DND-41 (cell line): ENCODE data around the gene DCBLD2.

Experiments used
- ATAC-seq: fragments of 200-7000 bp; cut with Tn5 transposase; 3 replicates; pipeline ENCODE4 v1.9.1; 2021; ENCODE audit warnings: low read depth; ENCODE audit not compliant: insufficient read depth
- DNase-seq: peaks from one replicate; pipeline ENCODE4 v3.0.0-alpha.2; 2020
- H2AFZ ChIP-seq: 2 replicates; pipeline ENCODE4 v1.6.0; 2012; ENCODE audit warnings: low read depth, low read length
- H3K27ac ChIP-seq: 2 replicates; pipeline ENCODE4 v1.5.1; 2012; ENCODE audit warnings: low read length, inconsistent platforms
- H3K27me3 ChIP-seq: fragments of 200-600 bp; sonication (generic); 2 replicates; pipeline ENCODE4 v1.6.0; 2012; ENCODE audit warnings: low read length, mild to moderate bottlenecking, inconsistent platforms; ENCODE audit not compliant: insufficient read depth, poor library complexity
- H3K36me3 ChIP-seq: 2 replicates; pipeline ENCODE4 v1.5.1; 2012; ENCODE audit warnings: low read length, inconsistent platforms; ENCODE audit not compliant: insufficient read depth
- H3K4me1 ChIP-seq: 2 replicates; pipeline ENCODE4 v1.5.1; 2012; ENCODE audit warnings: mild to moderate bottlenecking, low read length; ENCODE audit not compliant: insufficient read depth
- H3K4me2 ChIP-seq: 2 replicates; pipeline ENCODE4 v1.6.0; 2012; ENCODE audit warnings: mild to moderate bottlenecking, moderate library complexity, low read length, inconsistent platforms; ENCODE audit not compliant: insufficient read depth
- H3K4me3 ChIP-seq, 2 experiments: fragments of 200-600 bp in 1 of 2; shearing (Covaris generic) in 1 of 2; 2 replicates each; pipeline ENCODE4 v1.5.1; 2012 to 2016; ENCODE audit warnings: inconsistent platforms in 2 of 2, low read length in 2 of 2, mild to moderate bottlenecking in 2 of 2, low read depth in 1 of 2, moderate library complexity in 1 of 2
- H3K79me2 ChIP-seq: 2 replicates; pipeline ENCODE4 v1.6.0; 2012; ENCODE audit warnings: low read length, inconsistent platforms; ENCODE audit not compliant: insufficient read depth
- H3K9ac ChIP-seq: 2 replicates; pipeline ENCODE4 v1.6.0; 2012; ENCODE audit warnings: low read depth, mild to moderate bottlenecking, inconsistent platforms, low read length, moderate library complexity
- H3K9me3 ChIP-seq: 2 replicates; pipeline ENCODE4 v1.5.1; 2012; ENCODE audit warnings: low read length, moderate library complexity, mild to moderate bottlenecking, inconsistent platforms; ENCODE audit not compliant: insufficient read depth, severe bottlenecking
- H4K20me1 ChIP-seq: 2 replicates; pipeline ENCODE4 v1.6.0; 2012; ENCODE audit warnings: low read length; ENCODE audit not compliant: insufficient read depth
- EZH2 ChIP-seq: IDR thresholded peaks from 3 replicates; pipeline ENCODE4 v1.6.1; 2012; ENCODE audit warnings: borderline replicate concordance, low read depth, mild to moderate bottlenecking, moderate library complexity, low read length, inconsistent platforms; ENCODE audit not compliant: severe bottlenecking
- TF ChIP-seq, protein P1 (sequence below): IDR thresholded peaks from 2 replicates; pipeline ENCODE4 v1.5.1; 2012; ENCODE audit warnings: borderline replicate concordance, low read length, moderate library complexity, mild to moderate bottlenecking; ENCODE audit not compliant: poor library complexity, severe bottlenecking; ENCODE audit errors: extremely low read depth

The DCBLD2 gene

DNA sequence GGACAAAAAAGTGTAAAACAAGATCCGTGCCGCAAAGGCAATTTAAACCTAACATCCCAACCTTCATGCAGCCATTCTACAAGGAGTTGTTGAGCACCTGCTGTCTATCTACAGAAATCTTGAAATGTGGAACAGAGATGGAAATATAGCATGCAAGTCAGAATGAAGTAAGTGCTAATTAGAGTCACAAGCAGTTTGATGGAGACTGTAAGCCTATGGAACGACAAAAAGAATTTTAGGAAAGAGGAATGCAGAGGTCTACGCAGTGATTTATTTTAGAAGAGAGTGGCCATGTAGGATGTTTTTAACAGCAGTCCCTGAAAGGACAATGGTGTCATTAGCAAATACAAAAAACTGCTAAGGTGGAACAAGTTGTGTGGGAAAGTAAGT lies 851 bp upstream of the DCBLD2 start:
- DNase-seq = no peak
- H2AFZ ChIP-seq = peak overlapping the region; percentile 91
- TF ChIP-seq, protein P1, sequence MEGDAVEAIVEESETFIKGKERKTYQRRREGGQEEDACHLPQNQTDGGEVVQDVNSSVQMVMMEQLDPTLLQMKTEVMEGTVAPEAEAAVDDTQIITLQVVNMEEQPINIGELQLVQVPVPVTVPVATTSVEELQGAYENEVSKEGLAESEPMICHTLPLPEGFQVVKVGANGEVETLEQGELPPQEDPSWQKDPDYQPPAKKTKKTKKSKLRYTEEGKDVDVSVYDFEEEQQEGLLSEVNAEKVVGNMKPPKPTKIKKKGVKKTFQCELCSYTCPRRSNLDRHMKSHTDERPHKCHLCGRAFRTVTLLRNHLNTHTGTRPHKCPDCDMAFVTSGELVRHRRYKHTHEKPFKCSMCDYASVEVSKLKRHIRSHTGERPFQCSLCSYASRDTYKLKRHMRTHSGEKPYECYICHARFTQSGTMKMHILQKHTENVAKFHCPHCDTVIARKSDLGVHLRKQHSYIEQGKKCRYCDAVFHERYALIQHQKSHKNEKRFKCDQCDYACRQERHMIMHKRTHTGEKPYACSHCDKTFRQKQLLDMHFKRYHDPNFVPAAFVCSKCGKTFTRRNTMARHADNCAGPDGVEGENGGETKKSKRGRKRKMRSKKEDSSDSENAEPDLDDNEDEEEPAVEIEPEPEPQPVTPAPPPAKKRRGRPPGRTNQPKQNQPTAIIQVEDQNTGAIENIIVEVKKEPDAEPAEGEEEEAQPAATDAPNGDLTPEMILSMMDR = no peak
- no peak for TF ChIP-seq EZH2

GRCh38 chr3:98901119-98901391 lies 440 bp downstream of the DCBLD2 start:
- DNase-seq (peak; percentile 44), ATAC-seq (no peak; the same call in 2 of the 3 replicates)
- H3K4me2 ChIP-seq = peak overlapping the region; percentile 96
- peak overlapping the region; percentile 91 for H2AFZ ChIP-seq
- H3K27ac ChIP-seq = peak overlapping the region; percentile 84
- H3K9me3 ChIP-seq = no peaks in the 10 kb centered on the region
- peak overlapping the region; percentile 85 for H3K9ac ChIP-seq
- peaks cover 31% of the 10 kb centered on the region for H3K4me1 ChIP-seq
- no peaks in the 10 kb centered on the region for H3K27me3 ChIP-seq
- peaks cover 4% of the 10 kb centered on the region; the same call in 1 of the 2 replicates for H4K20me1 ChIP-seq
- TF ChIP-seq, protein P1 = no peak
- TF ChIP-seq EZH2 = no peak
- peaks cover 36% of the 10 kb centered on the region for H3K79me2 ChIP-seq
- no peaks in the 10 kb centered on the region; the same call in 1 of the 2 replicates for H3K36me3 ChIP-seq
- H3K4me3 ChIP-seq = peak overlapping the region; percentile 93 to 95

More for the DNA sequence above, 851 bp upstream of the DCBLD2 start:
- peaks cover 4% of the 10 kb centered on the region; the same call in 1 of the 2 replicates for H4K20me1 ChIP-seq
- H3K9me3 ChIP-seq = no peaks in the 10 kb centered on the region
- peak overlapping the region; percentile 96 for H3K4me2 ChIP-seq
- peak overlapping the region; percentile 86 for H3K27ac ChIP-seq
- no peaks in the 10 kb centered on the region; the same call in 1 of the 2 replicates for H3K36me3 ChIP-seq
- no peak for ATAC-seq
- H3K79me2 ChIP-seq = peaks cover 29% of the 10 kb centered on the region
- H3K4me1 ChIP-seq = peaks cover 31% of the 10 kb centered on the region
- H3K9ac ChIP-seq = peak overlapping the region; percentile 85
- H3K27me3 ChIP-seq = no peaks in the 10 kb centered on the region
- H3K4me3 ChIP-seq = peak overlapping the region; percentile 33 to 95; a peak in 3 of 4 replicates

- Histone ChIP-seq H3K4me1 (peaks cover 31% of the 10 kb centered on the region), H3K4me2 (peak overlapping the region; percentile 96), H4K20me1 (peaks cover 9% of the 10 kb centered on the region; the same call in 1 of the 2 replicates), H3K9me3 (no peaks in the 10 kb centered on the region), H3K36me3 (no peaks in the 10 kb centered on the region; the same call in 1 of the 2 replicates), H3K4me3 (peak overlapping the region; percentile 93 to 95), H3K79me2 (peaks cover 42% of the 10 kb centered on the region), H3K9ac (peak overlapping the region; percentile 85), H3K27ac (peak overlapping the region; percentile 84), H2AFZ (peak overlapping the region; percentile 91), H3K27me3 (no peaks in the 10 kb centered on the region)
- no peak for DNase-seq
- TF ChIP-seq EZH2 = no peak
- TF ChIP-seq, protein P1 = no peak
- ATAC-seq = no peak
Observed at GRCh38 chr3:98900265-98901118, 1.0 kb downstream of the DCBLD2 start.
